Non-pigmented ciliary epithelial cell (primary cell): Measurements from ENCODE around the gene MAP1LC3B.

Source experiments
- DNase-seq: peaks from one replicate; pipeline ENCODE4 v3.0.0-alpha.2; 2010; ENCODE audit warnings: low read depth

MAP1LC3B gene

GRCh38 chr16:87432330-87432915 lies 40.3 kb downstream of the MAP1LC3B start:
- DNase-seq = no peak

- DNase-seq = no peak
Observed at GRCh38 chr16:87434146-87434667, 42.1 kb downstream of the MAP1LC3B start.

GRCh38 chr16:87435372-87436224 lies 43.5 kb downstream of the MAP1LC3B start:
- DNase-seq = peak; percentile 67

- no peak for DNase-seq
Observed at GRCh38 chr16:87436225-87437172, 44.4 kb downstream of the MAP1LC3B start.

- DNase-seq = no peak
Observed at GRCh38 chr16:87437327-87437726, 45.2 kb downstream of the MAP1LC3B start.

GRCh38 chr16:87437911-87438610 lies 45.9 kb downstream of the MAP1LC3B start:
- no peak for DNase-seq

- DNase-seq = no peak
Observed at GRCh38 chr16:87438611-87438985, 46.5 kb downstream of the MAP1LC3B start.

- DNase-seq = no peak
Observed at GRCh38 chr16:87439926-87440325, 47.8 kb downstream of the MAP1LC3B start.

GRCh38 chr16:87441886-87442580 lies 49.9 kb downstream of the MAP1LC3B start:
- DNase-seq = no peak

- no peak for DNase-seq
Observed at GRCh38 chr16:87442581-87442966, 50.4 kb downstream of the MAP1LC3B start.

- no peak for DNase-seq
Observed at GRCh38 chr16:87443016-87443415, 50.9 kb downstream of the MAP1LC3B start.

GRCh38 chr16:87443964-87444363 lies 51.8 kb downstream of the MAP1LC3B start:
- DNase-seq = no peak

- no peak for DNase-seq
Observed at GRCh38 chr16:87445486-87445885, 53.4 kb downstream of the MAP1LC3B start.

GRCh38 chr16:87446479-87446878 lies 54.3 kb downstream of the MAP1LC3B start:
- no peak for DNase-seq

GRCh38 chr16:87447323-87447722 lies 55.2 kb downstream of the MAP1LC3B start:
- no peak for DNase-seq

GRCh38 chr16:87448866-87449265 lies 56.7 kb downstream of the MAP1LC3B start:
- no peak for DNase-seq

GRCh38 chr16:87451563-87452210 lies 59.6 kb downstream of the MAP1LC3B start:
- no peak for DNase-seq

- no peak for DNase-seq
Observed at GRCh38 chr16:87453326-87453725, 61.2 kb downstream of the MAP1LC3B start.
